ENCODE results near the gene KRTAP12-2.
"Not testable (repeated sequence)": the region's sequence is repeated elsewhere in the genome, so short reads cannot be mapped to it uniquely, and the experiment has no call there.

Gene KRTAP12-2

GRCh38 chr21:44684077-44684476, 17.4 kb upstream of the KRTAP12-2 start:
- DNase-seq (ENCODE audit: low spot score): no peak

- DNase-seq (ENCODE audit: low spot score): no peak
Measured at GRCh38 chr21:44682580-44683151, 15.9 kb upstream of the KRTAP12-2 start.

GRCh38 chr21:44681861-44682579, 15.3 kb upstream of the KRTAP12-2 start, which contains the start of gene KRTAP12-1:
KRTAP12-1 (minus strand) TSS chr21:44682163; CDS start chr21:44682123, 40 bp downstream.
- no peak for DNase-seq (ENCODE audit: low spot score)

GRCh38 chr21:44681152-44681551, 14.4 kb upstream of the KRTAP12-2 start:
- no peak for DNase-seq (ENCODE audit: low spot score)

GRCh38 chr21:44677881-44678280, 11.2 kb upstream of the KRTAP12-2 start:
- DNase-seq (ENCODE audit: low spot score): no peak

- DNase-seq (ENCODE audit: low spot score): no peak
Measured at GRCh38 chr21:44671911-44672310, 5.2 kb upstream of the KRTAP12-2 start.

- no peak for DNase-seq (ENCODE audit: low spot score)
Measured at GRCh38 chr21:44670642-44671432, 4.1 kb upstream of the KRTAP12-2 start.

GRCh38 chr21:44667612-44668011, 885 bp upstream of the KRTAP12-2 start:
- no peak for DNase-seq (ENCODE audit: low spot score)

- no peak for DNase-seq (ENCODE audit: low spot score)
Measured at GRCh38 chr21:44664691-44665090, 2.0 kb downstream of the KRTAP12-2 start.

GRCh38 chr21:44661567-44661966, 5.2 kb downstream of the KRTAP12-2 start:
- not testable (repeated sequence) for DNase-seq (ENCODE audit: low spot score)

GRCh38 chr21:44658913-44659595, 7.7 kb downstream of the KRTAP12-2 start:
- no peak for DNase-seq (ENCODE audit: low spot score)

- no peak for DNase-seq (ENCODE audit: low spot score)
Measured at GRCh38 chr21:44658541-44658910, 8.2 kb downstream of the KRTAP12-2 start.

- no peak for DNase-seq (ENCODE audit: low spot score)
Measured at GRCh38 chr21:44657635-44658540, 8.8 kb downstream of the KRTAP12-2 start, which contains the start of gene KRTAP12-3. KRTAP12-3 (plus strand) TSS chr21:44657932; CDS start chr21:44657980, 48 bp downstream.

- no peak for DNase-seq (ENCODE audit: low spot score)
Measured at GRCh38 chr21:44656868-44657267, 9.9 kb downstream of the KRTAP12-2 start.

- no peak for DNase-seq (ENCODE audit: low spot score)
Measured at GRCh38 chr21:44654576-44655175, 12.1 kb downstream of the KRTAP12-2 start, which contains the start of gene KRTAP12-4. KRTAP12-4 (minus strand) TSS chr21:44654659; CDS start chr21:44654614, 45 bp downstream.

GRCh38 chr21:44653656-44654575, 12.8 kb downstream of the KRTAP12-2 start:
- DNase-seq (ENCODE audit: low spot score): no peak

- no peak for DNase-seq (ENCODE audit: low spot score)
Measured at GRCh38 chr21:44653123-44653522, 13.6 kb downstream of the KRTAP12-2 start.

- no peak for DNase-seq (ENCODE audit: low spot score)
Measured at GRCh38 chr21:44650973-44651675, 15.6 kb downstream of the KRTAP12-2 start.
